DMS153 treated with DMSO at 0.1 percent for 48 hours (cell line): Measurements from ENCODE around the gene OR10C1.

Experiments
- DNase-seq: peaks from one replicate; lab custom pipeline; 2025; ENCODE audit not compliant: unreplicated experiment; lab: John Stamatoyannopoulos, UW

Gene OR10C1

GRCh38 chr6:29474996-29475395 is 35.9 kb downstream of the OR10C1 start:
- DNase-seq: no peak

DNA sequence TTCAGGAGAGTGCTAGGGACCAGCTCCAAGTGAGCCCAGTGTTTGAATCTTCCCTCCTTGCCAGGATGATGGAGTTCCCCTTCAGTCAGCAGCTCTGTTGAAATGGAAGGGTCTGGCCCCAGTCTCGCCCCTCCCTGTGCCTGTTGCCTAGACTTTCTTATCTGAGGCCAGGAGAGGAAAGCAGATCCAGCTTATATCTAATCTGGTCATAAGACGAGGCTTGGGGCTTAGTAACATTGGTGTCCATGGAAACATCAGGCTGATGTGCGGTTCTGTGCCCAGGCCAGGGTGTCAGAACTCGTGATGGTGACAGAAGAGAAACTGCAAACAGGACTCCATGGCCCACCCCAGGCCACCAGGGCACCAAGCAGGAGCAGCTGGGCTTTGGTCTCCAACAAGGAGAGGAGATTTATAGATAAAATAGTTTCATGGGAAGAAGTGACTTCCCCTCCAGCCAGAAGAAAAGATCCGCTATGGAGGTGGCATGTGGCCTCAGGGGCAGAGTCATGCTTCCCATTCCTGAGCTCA is 38.9 kb downstream of the OR10C1 start:
- DNase-seq: no peak

DNA sequence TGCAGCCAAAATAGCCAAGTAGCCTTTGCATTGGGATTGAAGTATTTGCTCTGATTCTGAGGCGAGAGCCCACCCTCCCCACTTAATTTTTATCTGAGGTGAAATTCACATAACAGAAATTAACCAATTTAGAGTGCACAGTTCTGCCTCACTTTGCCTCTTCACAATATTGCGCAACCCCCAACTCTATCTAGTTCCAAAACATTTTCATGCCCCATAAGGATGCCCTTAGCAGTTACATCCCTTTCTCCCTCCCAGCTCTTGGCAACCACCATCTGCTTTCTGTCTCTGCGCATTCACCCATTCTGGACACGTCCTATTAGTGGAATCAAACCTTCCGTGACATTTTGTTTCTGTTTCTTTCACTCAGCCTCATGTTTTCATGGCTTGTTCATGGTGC is 39.6 kb downstream of the OR10C1 start:
- DNase-seq: no peak

DNA sequence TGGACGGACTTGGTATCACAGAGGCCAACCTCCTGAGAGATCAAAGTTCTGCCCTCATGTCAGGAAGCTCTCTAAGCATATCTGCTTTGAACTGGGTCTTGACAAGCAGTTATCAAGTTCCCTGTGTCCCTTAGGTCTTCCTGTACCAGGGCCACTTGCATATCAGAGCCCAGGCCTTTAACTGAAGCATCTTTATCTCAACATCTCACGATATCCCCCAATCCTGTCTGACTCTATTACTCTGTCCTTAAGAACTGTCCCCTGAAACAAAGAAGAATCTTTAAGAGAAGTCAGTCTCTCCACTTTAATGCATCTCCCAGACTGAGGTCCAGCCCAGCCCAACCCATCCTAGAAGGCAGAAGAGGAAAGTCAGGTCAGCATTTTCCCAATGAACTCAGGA is 40.5 kb downstream of the OR10C1 start:
- no peak for DNase-seq

- no peak for DNase-seq
Measured at GRCh38 chr6:29483186-29483585, 44.1 kb downstream of the OR10C1 start.

DNA sequence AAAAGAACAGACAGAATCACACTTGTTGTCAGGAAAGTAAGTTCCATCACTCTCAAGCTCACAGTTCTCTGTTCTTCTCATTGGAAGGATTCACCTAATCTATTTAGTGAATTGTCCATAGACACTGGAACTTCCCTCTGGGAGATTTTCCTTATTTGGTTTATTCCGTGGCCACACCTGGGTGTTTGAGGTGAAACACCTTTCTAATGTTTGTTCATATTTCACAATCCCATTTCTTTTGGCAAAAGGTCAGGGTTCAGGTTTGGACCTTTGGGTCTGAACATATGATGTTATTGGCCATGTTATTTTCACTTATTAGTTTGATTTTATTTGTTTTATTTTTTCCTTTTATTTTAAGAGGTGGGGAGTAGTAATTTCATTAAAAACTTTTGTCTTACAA is 44.6 kb downstream of the OR10C1 start:
- no peak for DNase-seq

- DNase-seq: no peak
Measured at GRCh38 chr6:29486577-29486976, 47.5 kb downstream of the OR10C1 start.

DNA sequence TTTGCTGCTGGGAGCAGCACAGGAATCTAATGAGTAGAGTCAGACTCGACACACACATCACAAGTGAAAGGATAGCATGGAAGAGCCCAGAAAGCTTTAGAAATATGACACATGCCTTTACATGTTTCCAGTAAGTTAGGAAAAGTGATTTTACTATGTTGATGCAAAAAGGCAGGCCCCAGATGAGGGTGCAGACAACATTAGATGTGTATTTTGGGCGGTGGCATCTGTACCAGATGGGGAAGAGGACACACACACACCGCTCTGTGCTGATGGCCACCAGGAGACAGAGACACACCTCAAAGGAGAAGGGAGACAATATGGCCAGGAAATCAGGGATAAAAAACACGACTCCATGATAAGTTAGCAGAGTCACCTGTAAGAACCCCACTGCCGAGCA is 48.0 kb downstream of the OR10C1 start:
- DNase-seq: no peak

- DNase-seq: no peak
Measured at GRCh38 chr6:29487660-29488059, 48.6 kb downstream of the OR10C1 start, which contains the start of gene MAS1L. Gene MAS1L (minus strand): TSS chr6:29487956. CDS start chr6:29487902, 54 bp downstream.

GRCh38 chr6:29488874-29489273 is 49.8 kb downstream of the OR10C1 start:
- DNase-seq: no peak

GRCh38 chr6:29489286-29489685 is 50.2 kb downstream of the OR10C1 start:
- no peak for DNase-seq

DNA sequence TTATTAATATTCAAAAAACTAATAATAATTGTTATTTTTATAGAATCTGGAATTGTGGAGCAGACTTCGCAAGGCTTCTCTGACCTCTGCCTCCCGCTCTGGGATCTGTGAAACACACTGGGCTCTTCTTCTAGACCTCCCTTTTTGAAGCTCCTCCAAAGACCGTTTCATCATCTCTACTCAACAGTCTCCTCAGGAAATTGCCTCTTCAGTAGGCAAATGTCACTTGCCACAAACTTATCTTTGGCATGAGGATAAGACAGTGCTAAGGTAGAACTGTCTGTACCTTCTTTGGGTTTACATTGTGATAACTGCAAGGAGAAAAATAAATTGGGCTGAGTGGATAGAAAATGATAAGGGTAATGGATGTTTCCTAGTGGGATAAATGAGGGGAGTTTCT is 50.9 kb downstream of the OR10C1 start:
- no peak for DNase-seq

DNA sequence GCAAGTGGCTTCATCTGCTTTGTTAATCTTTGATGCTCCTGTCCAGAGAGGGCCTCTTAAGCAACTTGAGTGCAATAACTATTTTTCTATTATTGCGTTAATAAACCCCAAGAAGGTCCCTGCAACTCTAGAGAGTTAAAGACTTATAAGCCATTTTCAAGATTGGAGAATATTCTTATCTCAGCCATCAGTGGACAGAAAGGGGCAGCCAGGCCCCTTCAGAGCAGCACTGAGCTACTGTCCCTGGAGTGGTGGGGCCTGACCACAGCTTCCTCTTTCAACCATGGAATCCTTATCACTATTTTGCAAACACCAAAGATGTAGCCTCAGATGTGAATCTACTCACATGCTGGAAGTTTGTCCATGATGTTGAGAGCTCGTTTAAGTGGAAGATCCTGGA is 51.4 kb downstream of the OR10C1 start:
- DNase-seq: no peak
